ENCODE results near the gene NEIL1.

- TF ChIP-seq EZH2 (IDR thresholded peaks at IDR 0.05; ENCODE audit: low read depth, low read length, severe bottlenecking), result no peak
- TF ChIP-seq CTCF (IDR thresholded peaks at IDR 0.05; ENCODE audit: control extremely low read depth in 1 of 3, insufficient read depth in 1 of 3, low read depth in 1 of 3, low read length in 3 of 3), result no peak
- TF ChIP-seq HDAC2 (IDR thresholded peaks at IDR 0.05; ENCODE audit: borderline replicate concordance in 1 of 2, low read depth in 2 of 2, low read length in 2 of 2), result no peak
- no peak for TF ChIP-seq SAP30 (IDR thresholded peaks at IDR 0.05; ENCODE audit: insufficient read depth, insufficient replicate concordance, low read length)
- TF ChIP-seq POLR2A (IDR thresholded peaks at IDR 0.05; ENCODE audit: control extremely low read depth in 1 of 2, low read depth in 2 of 2, low read length in 2 of 2), result 0 out of 3 replicates have a peak, but pooled peaks of 1 of the 2 experiments have one; percentile 16
- no peak for TF ChIP-seq SIN3A (conservative IDR thresholded peaks at IDR 0.05 in 1 of 2, IDR thresholded peaks at IDR 0.05 in 1 of 2; ENCODE audit: low read depth in 1 of 2, low read length in 2 of 2)
- no peak for TF ChIP-seq CEBPB (IDR thresholded peaks at IDR 0.05; ENCODE audit: low read depth, low read length)
- TF ChIP-seq JUN (IDR thresholded peaks at IDR 0.05; ENCODE audit: low read depth, low read length), result no peak
- no peak for TF ChIP-seq TBP (IDR thresholded peaks at IDR 0.05; ENCODE audit: low read depth, low read length)
- no peak for TF ChIP-seq POLR2AphosphoS5 (IDR thresholded peaks at IDR 0.05; ENCODE audit: low read depth, low read length)
- no peak for TF ChIP-seq RFX5 (IDR thresholded peaks at IDR 0.05; ENCODE audit: borderline replicate concordance, low read depth, low read length)
- TF ChIP-seq RAD21 (IDR thresholded peaks at IDR 0.05 in 1 of 2, conservative IDR thresholded peaks at IDR 0.05 in 1 of 2; ENCODE audit: low read depth in 2 of 2, low read length in 2 of 2), result no peak
These were observed 7.6 kb downstream of the NEIL1 start for GRCh38 chr15:75354454-75354853.
